Smooth muscle cell (in vitro differentiated cells): ENCODE data around the gene SLC22A12. TPM values are rescaled to one million over a fixed set of nuclear protein-coding genes. Genes with fewer than 3 reads are reported as not detected.

Experiments used
- DNase-seq: peaks from one replicate; lab custom pipeline; 2025; ENCODE audit not compliant: unreplicated experiment; lab: John Stamatoyannopoulos, UW
- H2AFZ ChIP-seq: fragments of 200-600 bp; sonication (generic); 2 replicates; pipeline ENCODE4 v1.6.0; 2016; ENCODE audit warnings: antibody characterized with exemption, low read depth, mild to moderate bottlenecking
- H3F3A ChIP-seq: fragments of 200-600 bp; sonication (generic); 2 replicates; pipeline ENCODE4 v1.6.0; 2017; ENCODE audit warnings: antibody characterized with exemption, low read depth
- H3K27ac ChIP-seq: fragments of 200-600 bp; sonication (generic); 2 replicates; pipeline ENCODE4 v1.5.1; 2016; ENCODE audit warnings: low read depth, mild to moderate bottlenecking
- H3K27me3 ChIP-seq: fragments of 200-600 bp; sonication (generic); 2 replicates; pipeline ENCODE4 v1.6.1; 2016; ENCODE audit warnings: low read depth, mild to moderate bottlenecking
- H3K36me3 ChIP-seq: fragments of 200-600 bp; sonication (generic); 2 replicates; pipeline ENCODE4 v1.5.1; 2016; ENCODE audit warnings: low read depth
- H3K4me1 ChIP-seq: fragments of 200-600 bp; sonication (generic); 2 replicates; pipeline ENCODE4 v1.5.1; 2016; ENCODE audit warnings: low read depth
- H3K4me2 ChIP-seq: fragments of 200-600 bp; sonication (generic); 2 replicates; pipeline ENCODE4 v1.6.0; 2016; ENCODE audit warnings: mild to moderate bottlenecking
- H3K4me3 ChIP-seq: fragments of 200-600 bp; sonication (generic); 2 replicates; pipeline ENCODE4 v1.5.1; 2016; ENCODE audit warnings: mild to moderate bottlenecking
- H3K79me2 ChIP-seq: fragments of 200-600 bp; sonication (generic); 2 replicates; pipeline ENCODE4 v1.6.0; 2016; ENCODE audit warnings: low read depth, mild to moderate bottlenecking
- H3K9ac ChIP-seq: fragments of 200-600 bp; sonication (generic); 2 replicates; pipeline ENCODE4 v1.6.0; 2016; ENCODE audit warnings: low read depth
- H3K9me3 ChIP-seq: fragments of 200-600 bp; sonication (generic); replicated peaks from 2 replicates; pipeline ENCODE4 v1.5.1; 2016; ENCODE audit warnings: low read depth
- H4K20me1 ChIP-seq: fragments of 200-600 bp; sonication (generic); 2 replicates; pipeline ENCODE4 v1.6.0; 2016; ENCODE audit warnings: low read depth
- WGBS: methylation state at CpG from one replicate; pipeline ENCODE4 v1.1.7; 2016; ENCODE audit warnings: low lambda C conversion rate; 5-methylcytosine and 5-hydroxymethylcytosine counted together
- polyA plus RNA-seq: library from polyadenylated mRNA; unstranded; fragments of >200 nt; fragmentation: Nextera tagmentation; extraction: Ambion mirVana; gene quantifications from 2 replicates; pipeline ENCODE4 v1.2.1, GENCODE V29; 2016
- total RNA-seq: library from RNA; depleted of rRNA; stranded (reverse); fragments of >200 nt; gene quantifications from 2 replicates; pipeline ENCODE4 v1.2.3, GENCODE V29; 2014
- TF ChIP-seq, protein P1 (sequence below): fragments of 200-600 bp; sonication (generic); IDR thresholded peaks from 2 replicates; pipeline ENCODE4 v1.5.1; 2017; ENCODE audit warnings: borderline replicate concordance, mild to moderate bottlenecking, antibody characterized with exemption; ENCODE audit not compliant: insufficient read depth, poor library complexity, severe bottlenecking

SLC22A12 gene
- total and polyA plus RNA-seq, 2 experiments from 2014 or later: not detected

DNA sequence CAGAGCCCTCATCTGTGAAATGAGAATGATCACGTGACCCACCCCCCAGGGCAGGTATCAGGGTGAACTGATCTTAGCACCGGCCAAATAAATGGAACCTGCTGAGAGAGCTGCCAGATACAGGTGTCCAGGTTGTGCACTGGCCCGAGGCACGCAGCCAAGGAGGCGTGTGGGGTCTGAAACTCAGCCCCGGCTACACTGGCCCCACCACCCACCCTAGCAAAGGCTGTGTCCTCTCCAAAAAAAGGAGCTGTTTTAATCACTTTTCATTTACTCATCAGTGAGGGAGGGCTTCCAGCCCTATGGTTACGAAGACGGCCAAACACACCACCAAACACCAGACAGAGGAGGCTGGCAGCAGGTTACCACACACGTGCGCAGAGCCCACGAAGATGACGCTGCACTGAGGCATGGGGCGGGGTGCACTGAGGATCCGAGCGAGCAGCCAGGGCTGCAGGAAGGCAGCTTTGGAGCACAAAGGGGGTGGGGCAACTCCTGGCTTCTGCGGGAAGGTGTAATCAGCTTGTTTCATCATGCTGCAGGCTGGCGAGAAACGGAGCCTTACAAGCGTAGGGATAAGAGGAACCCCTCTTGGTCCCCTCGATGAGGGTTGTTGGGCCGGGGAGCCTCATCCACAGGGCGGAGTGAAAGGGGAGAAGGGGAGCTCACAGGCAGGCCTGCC is 19.5 kb upstream of the SLC22A12 start:
- no peak overlapping the region for H3K4me3 ChIP-seq
- H3K36me3 ChIP-seq: no peaks in the 10 kb centered on the region
- peaks cover 7% of the 10 kb centered on the region for H3K4me1 ChIP-seq
- H4K20me1 ChIP-seq: no peaks in the 10 kb centered on the region
- peak overlapping the region; percentile 34 for H3K9ac ChIP-seq
- no peaks in the 10 kb centered on the region for H3K27me3 ChIP-seq
- H2AFZ ChIP-seq: no peak overlapping the region
- no peak for DNase-seq
- H3K9me3 ChIP-seq: no peaks in the 10 kb centered on the region
- H3K4me2 ChIP-seq: no peak overlapping the region
- H3F3A ChIP-seq: no peaks in the 10 kb centered on the region
- WGBS: 64% methylated on average over 19 of the region's 22 CpGs
- no peak overlapping the region for H3K27ac ChIP-seq
- H3K79me2 ChIP-seq: no peaks in the 10 kb centered on the region
- TF ChIP-seq, protein P1, sequence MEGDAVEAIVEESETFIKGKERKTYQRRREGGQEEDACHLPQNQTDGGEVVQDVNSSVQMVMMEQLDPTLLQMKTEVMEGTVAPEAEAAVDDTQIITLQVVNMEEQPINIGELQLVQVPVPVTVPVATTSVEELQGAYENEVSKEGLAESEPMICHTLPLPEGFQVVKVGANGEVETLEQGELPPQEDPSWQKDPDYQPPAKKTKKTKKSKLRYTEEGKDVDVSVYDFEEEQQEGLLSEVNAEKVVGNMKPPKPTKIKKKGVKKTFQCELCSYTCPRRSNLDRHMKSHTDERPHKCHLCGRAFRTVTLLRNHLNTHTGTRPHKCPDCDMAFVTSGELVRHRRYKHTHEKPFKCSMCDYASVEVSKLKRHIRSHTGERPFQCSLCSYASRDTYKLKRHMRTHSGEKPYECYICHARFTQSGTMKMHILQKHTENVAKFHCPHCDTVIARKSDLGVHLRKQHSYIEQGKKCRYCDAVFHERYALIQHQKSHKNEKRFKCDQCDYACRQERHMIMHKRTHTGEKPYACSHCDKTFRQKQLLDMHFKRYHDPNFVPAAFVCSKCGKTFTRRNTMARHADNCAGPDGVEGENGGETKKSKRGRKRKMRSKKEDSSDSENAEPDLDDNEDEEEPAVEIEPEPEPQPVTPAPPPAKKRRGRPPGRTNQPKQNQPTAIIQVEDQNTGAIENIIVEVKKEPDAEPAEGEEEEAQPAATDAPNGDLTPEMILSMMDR: no peak

DNA sequence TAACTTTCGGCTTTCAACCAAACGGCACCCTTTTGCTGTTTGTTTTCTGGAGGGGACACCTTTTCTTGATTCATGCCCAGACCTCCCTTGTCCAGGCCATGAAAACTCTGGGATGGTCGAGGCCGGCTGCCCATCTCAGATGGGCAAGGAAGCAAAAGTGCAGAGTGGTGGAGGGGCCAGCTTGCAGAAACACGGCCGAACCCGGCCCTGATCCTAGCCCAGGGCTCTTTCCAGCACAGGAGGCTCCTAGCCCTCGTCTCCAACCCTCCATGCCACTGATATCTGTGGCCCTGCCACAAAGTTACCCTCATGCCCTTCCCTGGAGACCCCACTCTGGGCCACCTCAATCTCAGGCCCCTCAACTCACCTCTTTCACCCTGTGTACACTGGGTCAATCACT is 18.9 kb upstream of the SLC22A12 start:
- no peaks in the 10 kb centered on the region for H3K9me3 ChIP-seq
- H3F3A ChIP-seq: no peaks in the 10 kb centered on the region
- no peak overlapping the region for H3K4me2 ChIP-seq
- no peak for DNase-seq
- no peak overlapping the region for H3K9ac ChIP-seq
- peaks cover 2% of the 10 kb centered on the region for H3K4me1 ChIP-seq
- WGBS: 87% methylated on average over 8 of the region's 8 CpGs
- no peaks in the 10 kb centered on the region for H4K20me1 ChIP-seq
- no peaks in the 10 kb centered on the region for H3K36me3 ChIP-seq
- TF ChIP-seq, protein P1: no peak
- no peak overlapping the region for H2AFZ ChIP-seq
- no peaks in the 10 kb centered on the region for H3K79me2 ChIP-seq
- no peaks in the 10 kb centered on the region for H3K27me3 ChIP-seq
- H3K4me3 ChIP-seq: no peak overlapping the region
- H3K27ac ChIP-seq: no peak overlapping the region

DNA sequence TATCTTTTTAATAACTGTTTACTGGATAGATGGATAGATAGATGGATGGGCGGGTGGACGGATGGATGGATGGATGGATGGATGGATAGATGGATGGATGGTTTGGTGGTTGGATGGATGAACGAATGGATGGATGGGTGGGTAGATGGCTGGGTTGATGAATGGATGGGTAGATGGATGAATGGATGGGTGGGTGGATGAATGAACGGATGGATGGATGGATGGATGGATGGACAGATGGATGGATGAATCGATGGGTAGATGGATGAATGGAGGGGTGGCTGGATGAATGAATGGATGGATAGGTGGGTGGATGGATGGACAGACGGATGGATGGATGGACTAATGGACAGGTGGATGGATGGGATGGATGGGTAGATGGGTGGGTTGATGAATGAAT is 13.8 kb upstream of the SLC22A12 start:
- Histone ChIP-seq H4K20me1 (no peaks in the 10 kb centered on the region), H3K4me1 (no peaks in the 10 kb centered on the region), H3K79me2 (no peaks in the 10 kb centered on the region), H3K36me3 (no peaks in the 10 kb centered on the region), H3K27me3 (no peaks in the 10 kb centered on the region), H3K9ac (no peak overlapping the region), H3F3A (no peaks in the 10 kb centered on the region), H3K9me3 (no peaks in the 10 kb centered on the region), H2AFZ (no peak overlapping the region), H3K4me3 (no peak overlapping the region), H3K27ac (no peak overlapping the region), H3K4me2 (no peak overlapping the region)
- TF ChIP-seq, protein P1: no peak
- no peak for DNase-seq
- 92% methylated on average over 6 of the region's 6 CpGs for WGBS

DNA sequence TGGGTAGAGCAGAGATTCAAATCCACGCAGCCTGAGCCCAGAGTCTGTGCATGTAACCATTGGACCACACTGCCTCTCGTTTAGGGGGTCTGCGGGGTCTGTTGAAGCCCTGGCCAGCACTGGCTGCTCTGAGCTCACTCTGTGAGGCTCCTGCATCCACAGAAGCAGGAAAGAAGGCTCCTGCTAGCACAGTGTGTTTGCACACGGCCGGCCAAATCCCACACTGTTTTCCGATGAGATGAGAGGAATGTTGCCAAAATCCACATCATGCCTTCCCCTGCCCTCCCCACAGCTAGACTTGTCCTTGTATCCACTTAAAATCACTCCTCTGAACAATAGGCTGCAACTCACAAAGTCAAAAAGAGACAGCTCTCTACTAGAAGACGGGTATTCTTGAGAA is 10.6 kb upstream of the SLC22A12 start:
- WGBS: 88% methylated on average over 7 of the region's 7 CpGs
- Histone ChIP-seq H3K9me3 (no peaks in the 10 kb centered on the region), H3K4me1 (no peaks in the 10 kb centered on the region), H3K36me3 (no peaks in the 10 kb centered on the region), H3K4me3 (no peak overlapping the region), H3K79me2 (no peaks in the 10 kb centered on the region), H3F3A (no peaks in the 10 kb centered on the region), H2AFZ (no peak overlapping the region), H3K9ac (no peak overlapping the region), H3K27ac (no peak overlapping the region), H3K27me3 (no peaks in the 10 kb centered on the region), H3K4me2 (no peak overlapping the region), H4K20me1 (no peaks in the 10 kb centered on the region)
- no peak for DNase-seq
- TF ChIP-seq, protein P1: no peak
